A549 (cell line): ENCODE measurements around the gene LRRC8E. TPM values are rescaled to one million over a fixed set of nuclear protein-coding genes. Genes with fewer than 3 reads are reported as not detected.

Experiments used
- ATAC-seq, 2 experiments: fragments of 200-7000 bp in 1 of 2; fragments of >200 bp in 1 of 2; cut with Nextera tagmentation in 1 of 2; cut with Tn5 transposase in 1 of 2; 3 replicates each; pipeline versions ENCODE4 v1.8.0 to v1.9.1; 2018 to 2020; ENCODE audit warnings: mild to moderate bottlenecking in 1 of 2, moderate library complexity in 1 of 2
- CTCF ChIA-PET: fragments of 300-600 bp; sonication (Branson Sonifier 250); formaldehyde crosslinking; extraction: SDS; loops from one replicate; lab custom pipeline; 2021; ENCODE audit warnings: antibody characterized with exemption, inconsistent platforms; lab: Yijun Ruan, JAX
- POLR2A ChIA-PET: fragments of 350-600 bp; formaldehyde crosslinking; extraction: SDS; loops from one replicate; lab custom pipeline; 2021; ENCODE audit warnings: antibody characterized with exemption, inconsistent platforms; lab: Yijun Ruan, JAX
- DNase-seq, 2 experiments: peaks; one replicate each; pipeline versions ENCODE4 v3.0.0 to v3.0.0-alpha.2; 2011 to 2016; ENCODE audit warnings: low read depth in 1 of 2, low spot score in 1 of 2
- FAIRE-seq: peaks from 2 replicates; lab custom pipeline; 2011; peaks lifted over from hg19 to GRCh38; lab: Jason Lieb, UNC
- H3K27ac ChIP-seq, 2 experiments: fragments of >200 bp; sonication (Bioruptor Twin); formaldehyde crosslinking; 3 replicates each; pipeline ENCODE4 v1.5.1; 2016 to 2017
- H3K4me1 ChIP-seq: fragments of >200 bp; sonication (Bioruptor Twin); formaldehyde crosslinking; 3 replicates; pipeline ENCODE4 v1.6.1; 2016
- H3K4me2 ChIP-seq: fragments of >200 bp; sonication (Bioruptor Twin); formaldehyde crosslinking; 3 replicates; pipeline ENCODE4 v1.6.1; 2016
- H3K4me3 ChIP-seq: fragments of >200 bp; sonication (Bioruptor Twin); formaldehyde crosslinking; 3 replicates; pipeline ENCODE4 v1.5.1; 2016
- H3K9me3 ChIP-seq: fragments of >200 bp; sonication (Bioruptor Twin); formaldehyde crosslinking; 3 replicates; pipeline ENCODE4 v1.6.1; 2016
- ATOH8 ChIP-seq: fragments of 250-450 bp; sonication (Bioruptor Pico); IDR thresholded peaks from 2 replicates; pipeline ENCODE4 v1.5.0; 2020; ENCODE audit warnings: low read depth, mild to moderate bottlenecking, moderate library complexity
- BHLHE40 ChIP-seq: IDR thresholded peaks from 2 replicates; pipeline ENCODE4 v1.6.1; 2012; ENCODE audit warnings: low read depth, low read length, inconsistent platforms
- CBX8 ChIP-seq: fragments of 200-600 bp; sonication (generic); IDR thresholded peaks from 2 replicates; pipeline ENCODE4 v1.6.1; 2016
- EHMT2 ChIP-seq: fragments of 200-600 bp; sonication (generic); IDR thresholded peaks from 2 replicates; pipeline ENCODE4 v1.6.1; 2016; ENCODE audit warnings: antibody characterized with exemption, low read depth, mild to moderate bottlenecking, moderate library complexity
- FOSB ChIP-seq: fragments of 250-450 bp; sonication (Bioruptor Pico); IDR thresholded peaks from 2 replicates; pipeline ENCODE4 v1.5.0; 2020; ENCODE audit warnings: mild to moderate bottlenecking, moderate library complexity
- FOSL2 ChIP-seq, 2 experiments: fragments of 450-650 bp in 1 of 2; fragments of >200 bp in 1 of 2; sonication (Bioruptor Twin) in 1 of 2; formaldehyde crosslinking; IDR thresholded peaks; 2 replicates each; pipeline versions ENCODE4 v1.5.0 to v1.6.1; 2016 to 2020; ENCODE audit warnings: mild to moderate bottlenecking in 1 of 2, moderate library complexity in 1 of 2
- HOXB13 ChIP-seq: fragments of 250-450 bp; sonication (Bioruptor Pico); IDR thresholded peaks from 2 replicates; pipeline ENCODE4 v1.5.0; 2020; ENCODE audit warnings: low read depth, mild to moderate bottlenecking, moderate library complexity
- MAZ ChIP-seq: fragments of 150-350 bp; IDR thresholded peaks from 2 replicates; pipeline ENCODE4 v1.6.1; 2014; ENCODE audit warnings: antibody characterized with exemption, low read depth, low read length, borderline replicate concordance
- MYC ChIP-seq: IDR thresholded peaks from 2 replicates; pipeline ENCODE4 v1.6.1; 2012; ENCODE audit warnings: mild to moderate bottlenecking, inconsistent platforms, low read length, improper control_type of control experiment, borderline replicate concordance
- NFE2L2 ChIP-seq: fragments of 150-350 bp; conservative IDR thresholded peaks from 2 replicates; pipeline ENCODE4 v1.6.1; 2014; ENCODE audit warnings: low read length
- POLR2AphosphoS2 ChIP-seq: conservative IDR thresholded peaks from 2 replicates; pipeline ENCODE4 v1.6.1; 2012; ENCODE audit warnings: low read length, improper control_type of control experiment, inconsistent platforms
- RCOR1 ChIP-seq: fragments of 150-350 bp; IDR thresholded peaks from 2 replicates; pipeline ENCODE4 v1.6.1; 2014; ENCODE audit warnings: antibody characterized with exemption, low read length, low read depth
- REST ChIP-seq: fragments of 200-600 bp; sonication (generic); IDR thresholded peaks from 2 replicates; pipeline ENCODE4 v1.6.1; 2016; ENCODE audit warnings: antibody characterized with exemption, mild to moderate bottlenecking, moderate library complexity
- RNF2 ChIP-seq: fragments of 200-600 bp; sonication (generic); IDR thresholded peaks from 2 replicates; pipeline ENCODE4 v1.6.1; 2016; ENCODE audit warnings: low read depth, mild to moderate bottlenecking, antibody characterized with exemption, moderate library complexity, borderline replicate concordance
- TFCP2L1 ChIP-seq: fragments of 250-450 bp; sonication (Bioruptor Pico); IDR thresholded peaks from 2 replicates; pipeline ENCODE4 v1.5.0; 2021; ENCODE audit warnings: mild to moderate bottlenecking
- TP53 ChIP-seq: fragments of 250-450 bp; sonication (Bioruptor Pico); IDR thresholded peaks from 2 replicates; pipeline ENCODE4 v1.5.0; 2021; ENCODE audit warnings: mild to moderate bottlenecking, moderate library complexity
- ZNF302 ChIP-seq: fragments of 250-450 bp; sonication (Bioruptor Pico); IDR thresholded peaks from 2 replicates; pipeline ENCODE4 v1.9.0; 2021; ENCODE audit warnings: inconsistent platforms, mild to moderate bottlenecking, moderate library complexity
- WGBS: methylation state at CpG from one replicate; pipeline ENCODE4 v1.1.6; 2017; ENCODE audit errors: missing lambda C conversion rate; 5-methylcytosine and 5-hydroxymethylcytosine counted together
- polyA plus RNA-seq, 4 experiments: library from polyadenylated mRNA; depleted of rRNA in 3 of 4; stranded (reverse); fragments of >200 nt; fragmentation: RNase III in 1 of 4; extraction: RNeasy Plus Mini Kit Qiagen cat#74134 plus additional on column Dnase treatment in 1 of 4; gene quantifications; 2 replicates in 3 of 4; 3 replicates in 1 of 4; pipeline ENCODE4 v1.2.3, GENCODE V29; 2011 to 2017

Gene LRRC8E
- polyA plus RNA-seq, 2 of the 4 experiments (the other 2 are of a cell fraction), result 4.0 to 4.4 TPM

- H3K4me2 ChIP-seq, result no peak overlapping the region
- CTCF ChIA-PET, result interaction anchor here (1.2 to 3.3 kb wide), 6 partner anchors 12 to 48 kb away, joined by 3 to 13 read pairs (median 7); partner anchors contain the start of gene LRRC8E
- WGBS, result 92% methylated on average over 3 of the region's 3 CpGs
- no peak for DNase-seq
- no peak for TF ChIP-seq REST
- TF ChIP-seq NFE2L2, result no peak
- TF ChIP-seq MAZ, result no peak
- no peak for TF ChIP-seq RCOR1
- no peak for TF ChIP-seq ZNF302 (CRISPR knock-in tag)
- TF ChIP-seq ATOH8 (CRISPR knock-in tag), result no peak
- peaks cover 8% of the 10 kb centered on the region for H3K4me1 ChIP-seq
- H3K27ac ChIP-seq, result no peak overlapping the region
- H3K9me3 ChIP-seq, result no peaks in the 10 kb centered on the region
- no peak for ATAC-seq
- POLR2A ChIA-PET, result interaction anchor here (1.8 kb wide), 1 partner anchor 8 kb away, joined by 4 read pairs; no protein-coding TSS in a partner anchor
- H3K4me3 ChIP-seq, result no peak overlapping the region
- no peak for FAIRE-seq
These were observed 12.6 kb downstream of the LRRC8E start for GRCh38 chr19:7900931-7901330.

GRCh38 chr19:7901337-7901736 lies 13.0 kb downstream of the LRRC8E start:
- no peaks in the 10 kb centered on the region for H3K9me3 ChIP-seq
- FAIRE-seq (no peak), DNase-seq (no peak), ATAC-seq (no peak)
- H3K4me2 ChIP-seq, result no peak overlapping the region
- TF ChIP-seq RNF2, result no peak
- TF ChIP-seq POLR2AphosphoS2, result no peak
- no peak for TF ChIP-seq FOSB (CRISPR knock-in tag)
- no peak for TF ChIP-seq EHMT2
- no peak for TF ChIP-seq MYC
- TF ChIP-seq HOXB13 (CRISPR knock-in tag), result no peak
- TF ChIP-seq MAZ, result no peak
- no peak for TF ChIP-seq CBX8
- TF ChIP-seq BHLHE40, result no peak
- no peak for TF ChIP-seq TFCP2L1 (CRISPR knock-in tag)
- TF ChIP-seq REST, result no peak
- no peak for TF ChIP-seq TP53 (CRISPR knock-in tag)
- TF ChIP-seq FOSL2 (IDR thresholded peaks at IDR 0.05), result no peak
- no peak for TF ChIP-seq FOSL2 (CRISPR knock-in tag; IDR thresholded peaks at IDR 0.05)
- H3K4me3 ChIP-seq, result no peak overlapping the region
- 88% methylated on average over 7 of the region's 7 CpGs for WGBS
- no peak overlapping the region for H3K27ac ChIP-seq
- H3K4me1 ChIP-seq, result peaks cover 8% of the 10 kb centered on the region
- CTCF ChIA-PET, result interaction anchor here (1.3 to 3.3 kb wide), 5 partner anchors 13 to 48 kb away, joined by 3 to 13 read pairs (median 9); partner anchors contain the start of gene LRRC8E
- POLR2A ChIA-PET, result interaction anchor here (1.8 kb wide), 1 partner anchor 8 kb away, joined by 4 read pairs; no protein-coding TSS in a partner anchor
